ENCODE measurements around the gene KIT.

DNA sequence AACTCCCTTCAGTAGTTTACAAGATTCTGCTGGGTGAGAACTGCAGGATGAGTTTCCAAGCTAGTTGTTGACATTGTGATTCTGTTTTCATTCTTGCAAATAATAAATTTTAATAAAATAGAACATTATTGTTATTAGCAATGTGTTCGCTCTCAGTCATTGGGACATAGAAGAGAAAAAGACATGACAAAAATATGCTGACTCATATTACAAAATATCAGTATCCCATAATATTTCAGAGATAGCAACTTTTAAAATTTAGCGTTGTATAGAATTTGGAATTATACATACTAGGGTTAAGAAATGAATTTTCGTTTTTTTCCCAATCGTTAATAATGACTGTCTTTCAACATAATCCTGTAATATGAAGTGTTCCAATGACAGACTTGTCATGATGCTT, 45.4 kb downstream of the KIT start:
- TF ChIP-seq, protein P1, sequence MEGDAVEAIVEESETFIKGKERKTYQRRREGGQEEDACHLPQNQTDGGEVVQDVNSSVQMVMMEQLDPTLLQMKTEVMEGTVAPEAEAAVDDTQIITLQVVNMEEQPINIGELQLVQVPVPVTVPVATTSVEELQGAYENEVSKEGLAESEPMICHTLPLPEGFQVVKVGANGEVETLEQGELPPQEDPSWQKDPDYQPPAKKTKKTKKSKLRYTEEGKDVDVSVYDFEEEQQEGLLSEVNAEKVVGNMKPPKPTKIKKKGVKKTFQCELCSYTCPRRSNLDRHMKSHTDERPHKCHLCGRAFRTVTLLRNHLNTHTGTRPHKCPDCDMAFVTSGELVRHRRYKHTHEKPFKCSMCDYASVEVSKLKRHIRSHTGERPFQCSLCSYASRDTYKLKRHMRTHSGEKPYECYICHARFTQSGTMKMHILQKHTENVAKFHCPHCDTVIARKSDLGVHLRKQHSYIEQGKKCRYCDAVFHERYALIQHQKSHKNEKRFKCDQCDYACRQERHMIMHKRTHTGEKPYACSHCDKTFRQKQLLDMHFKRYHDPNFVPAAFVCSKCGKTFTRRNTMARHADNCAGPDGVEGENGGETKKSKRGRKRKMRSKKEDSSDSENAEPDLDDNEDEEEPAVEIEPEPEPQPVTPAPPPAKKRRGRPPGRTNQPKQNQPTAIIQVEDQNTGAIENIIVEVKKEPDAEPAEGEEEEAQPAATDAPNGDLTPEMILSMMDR (IDR thresholded peaks at IDR 0.05) = no peak
- TF ChIP-seq POLR2A (IDR thresholded peaks at IDR 0.05) = no peak
- no peak for TF ChIP-seq EP300 (IDR thresholded peaks at IDR 0.05; ENCODE audit: low read depth)
- TF ChIP-seq POLR2AphosphoS5 (IDR thresholded peaks at IDR 0.05) = no peak
